HK-2 (cell line): ENCODE results near the gene AKAP13.

ENCODE experiments used
- DNase-seq: peaks from one replicate; pipeline ENCODE4 v3.0.0-alpha.2; 2018; ENCODE audit not compliant: unreplicated experiment

Gene AKAP13

GRCh38 chr15:85741021-85741421 is 360.6 kb downstream of the AKAP13 start:
- DNase-seq = no peak

GRCh38 chr15:85741662-85742061 is 361.3 kb downstream of the AKAP13 start:
- DNase-seq = no peak

GRCh38 chr15:85742186-85742821 is 361.9 kb downstream of the AKAP13 start:
- no peak for DNase-seq

- DNase-seq = no peak
These were observed 363.1 kb downstream of the AKAP13 start for GRCh38 chr15:85743392-85744055.

- DNase-seq = no peak
These were observed 364.2 kb downstream of the AKAP13 start for GRCh38 chr15:85744579-85744978.

- DNase-seq = no peak
These were observed 364.6 kb downstream of the AKAP13 start for GRCh38 chr15:85745023-85745422.

- no peak for DNase-seq
These were observed 365.2 kb downstream of the AKAP13 start for GRCh38 chr15:85745525-85746150.

GRCh38 chr15:85746641-85747040 is 366.2 kb downstream of the AKAP13 start:
- no peak for DNase-seq

GRCh38 chr15:85748176-85748575 is 367.8 kb downstream of the AKAP13 start:
- DNase-seq = no peak

- DNase-seq = no peak
These were observed 368.3 kb downstream of the AKAP13 start for GRCh38 chr15:85748729-85749128.

- DNase-seq = no peak
These were observed 369.1 kb downstream of the AKAP13 start for GRCh38 chr15:85749261-85750151.

GRCh38 chr15:85750319-85751290 is 370.2 kb downstream of the AKAP13 start:
- no peak for DNase-seq

GRCh38 chr15:85751291-85752123 is 371.1 kb downstream of the AKAP13 start:
- no peak for DNase-seq

- DNase-seq = no peak
These were observed 371.7 kb downstream of the AKAP13 start for GRCh38 chr15:85752124-85752475.

GRCh38 chr15:85752491-85752961 is 372.1 kb downstream of the AKAP13 start:
- no peak for DNase-seq

- no peak for DNase-seq
These were observed 372.9 kb downstream of the AKAP13 start for GRCh38 chr15:85753261-85753660.

GRCh38 chr15:85753791-85754452 is 373.5 kb downstream of the AKAP13 start:
- DNase-seq = no peak

GRCh38 chr15:85754989-85755388 is 374.6 kb downstream of the AKAP13 start:
- no peak for DNase-seq

GRCh38 chr15:85755471-85755870 is 375.1 kb downstream of the AKAP13 start:
- no peak for DNase-seq
